ENCODE measurements around the gene PCDHGA9. TPM values are rescaled to one million over a fixed set of nuclear protein-coding genes. Genes with fewer than 3 reads are reported as not detected.

Gene PCDHGA9
- total and polyA plus RNA-seq, 11 donors, result 1.3 to 9.6 (median 5.3) TPM

DNA sequence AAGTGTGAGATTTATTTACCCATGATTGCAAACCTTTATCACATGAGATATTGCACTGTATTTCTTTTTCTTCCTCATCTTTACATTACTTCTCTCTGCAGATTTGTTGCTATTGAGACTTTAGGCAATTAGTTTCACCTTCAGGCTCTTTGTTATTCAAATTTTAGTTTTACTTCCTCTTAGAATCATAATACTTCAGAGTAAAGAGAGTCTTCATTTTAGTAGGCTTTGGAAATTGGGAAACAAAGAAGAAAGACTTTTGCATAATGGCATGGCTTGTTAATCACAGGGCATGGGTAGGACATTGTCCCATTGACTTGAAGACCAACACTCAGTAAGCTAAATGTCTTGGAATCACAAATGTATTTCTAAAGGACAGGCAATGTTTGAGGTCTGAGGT lies 39.9 kb upstream of the PCDHGA9 start:
- Histone ChIP-seq H3K4me1 (peaks cover 0 to 18% (median 0%) of the 10 kb centered on the region in 12 donors), H3K36me3 (peaks cover 0 to 16% (median 0%) of the 10 kb centered on the region in 9 donors), H3K27me3 (peaks cover 0 to 46% (median 0%) of the 10 kb centered on the region in 9 donors), H3K27ac (no peak overlapping the region), H3K9me3 (peaks cover 0 to 98% (median 81%) of the 10 kb centered on the region in 12 donors), H3K4me3 (no peak overlapping the region)
- intact Hi-C loops (cut with DNase I), result loop anchor here in 3 of 10 donors (5.0 to 10.0 kb wide), 2 partner anchors 50 to 52 kb away; partner anchors contain the start of genes PCDHGA10 (in 3 of the 3) and PCDHGB7 (in 2 of the 3)
- TF ChIP-seq CTCF (IDR thresholded peaks at IDR 0.05) (no peak), POLR2A (IDR thresholded peaks at IDR 0.05) (no peak)
- ATAC-seq (no peak), DNase-seq (no peak)

DNA sequence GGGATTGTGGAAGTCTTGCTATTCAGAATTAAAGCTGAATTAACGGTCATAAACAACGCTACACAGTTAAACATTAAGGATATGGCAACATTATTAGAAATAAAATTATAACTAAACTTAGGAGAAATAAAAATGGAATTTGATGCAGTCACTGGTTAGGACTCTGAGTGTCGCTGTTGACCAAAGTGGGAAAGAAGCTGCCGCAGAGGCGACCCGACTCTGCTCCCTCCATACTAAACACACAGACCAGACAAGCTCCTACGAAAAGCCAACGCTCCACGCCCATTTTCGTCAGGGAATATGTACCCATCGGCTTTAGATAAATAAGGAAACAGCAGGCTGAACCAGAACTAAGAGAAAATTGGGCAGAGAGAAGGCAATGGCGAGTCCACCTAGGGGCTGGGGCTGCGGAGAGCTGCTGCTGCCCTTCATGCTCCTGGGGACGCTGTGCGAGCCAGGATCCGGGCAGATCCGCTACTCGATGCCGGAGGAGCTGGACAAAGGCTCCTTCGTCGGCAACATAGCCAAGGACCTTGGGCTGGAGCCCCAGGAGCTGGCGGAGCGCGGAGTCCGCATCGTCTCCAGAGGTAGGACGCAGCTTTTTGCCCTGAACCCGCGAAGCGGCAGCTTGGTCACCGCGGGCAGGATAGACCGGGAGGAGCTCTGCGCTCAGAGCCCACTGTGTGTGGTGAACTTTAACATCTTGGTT lies 38.5 kb upstream of the PCDHGA9 start, which contains the start of gene PCDHGA5:
Gene PCDHGA5 (plus strand): TSS at position 211 of the 709 bp plus-strand sequence. CDS start 169 bp downstream, at position 380.
- 23 to 32% (median 27%) methylated on average over 29 to 34 of the region's 34 CpGs for WGBS, 4 donors

DNA sequence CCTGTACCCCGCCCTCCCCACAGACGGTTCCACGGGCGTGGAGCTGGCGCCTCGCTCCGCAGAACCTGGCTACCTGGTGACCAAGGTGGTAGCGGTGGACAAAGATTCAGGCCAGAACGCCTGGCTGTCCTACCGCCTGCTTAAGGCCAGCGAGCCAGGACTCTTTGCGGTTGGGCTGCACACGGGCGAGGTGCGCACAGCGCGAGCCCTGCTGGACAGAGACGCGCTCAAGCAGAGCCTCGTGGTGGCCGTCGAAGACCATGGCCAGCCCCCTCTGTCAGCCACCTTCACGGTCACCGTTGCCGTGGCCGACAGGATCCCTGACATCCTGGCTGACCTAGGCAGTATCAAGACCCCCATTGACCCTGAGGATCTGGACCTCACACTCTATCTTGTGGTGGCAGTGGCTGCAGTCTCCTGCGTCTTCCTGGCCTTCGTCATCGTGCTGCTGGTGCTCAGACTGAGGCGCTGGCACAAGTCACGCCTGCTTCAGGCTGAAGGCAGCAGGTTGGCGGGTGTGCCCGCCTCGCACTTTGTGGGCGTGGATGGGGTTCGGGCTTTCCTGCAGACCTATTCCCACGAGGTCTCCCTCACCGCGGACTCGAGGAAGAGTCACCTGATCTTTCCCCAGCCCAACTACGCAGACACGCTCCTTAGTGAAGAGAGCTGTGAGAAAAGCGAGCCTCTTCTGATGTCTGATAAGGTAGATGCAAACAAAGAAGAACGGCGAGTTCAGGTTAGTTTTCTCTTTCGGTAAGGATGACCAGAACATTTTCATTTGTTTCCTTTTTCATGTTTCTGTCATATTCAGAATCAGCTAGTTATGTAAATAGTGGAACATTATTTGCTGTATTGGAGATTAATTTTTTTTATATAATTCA lies 36.3 kb upstream of the PCDHGA9 start:
- no peak for ATAC-seq
- Histone ChIP-seq H3K27me3 (peaks cover 0 to 50% (median 0%) of the 10 kb centered on the region in 9 donors), H3K36me3 (peaks cover 0 to 10% (median 0%) of the 10 kb centered on the region in 9 donors), H3K9me3 (peaks cover 0 to 98% (median 62%) of the 10 kb centered on the region in 12 donors), H3K27ac (no peak overlapping the region), H3K4me3 (no peak overlapping the region), H3K4me1 (peaks cover 0 to 30% (median 0%) of the 10 kb centered on the region in 12 donors)
- intact Hi-C loops (cut with DNase I), result loop anchor here in 2 of 10 donors (10.0 kb wide), 1 partner anchor 49 kb away; the partner anchor contains the start of genes PCDHGA10 (in 2 of the 2) and PCDHGB7 (in 2 of the 2)
- no peak for TF ChIP-seq POLR2A (IDR thresholded peaks at IDR 0.05)
- TF ChIP-seq CTCF (IDR thresholded peaks at IDR 0.05), result no peak
- WGBS, 4 donors, result 38 to 58% (median 47%) methylated on average over 26 to 46 of the region's 46 CpGs
- DNase-seq, result no peak

More for the DNA sequence above, 38.5 kb upstream of the PCDHGA9 start, which contains the start of gene PCDHGA5:
- intact Hi-C loops (cut with DNase I), result loop anchor here in 3 of 10 donors (5.0 to 10.0 kb wide), 2 partner anchors 48 to 51 kb away; partner anchors contain the start of genes PCDHGA10 (in 3 of the 3) and PCDHGB7 (in 2 of the 3)
- peaks cover 0 to 98% (median 77%) of the 10 kb centered on the region in 12 donors for H3K9me3 ChIP-seq
- DNase-seq, result peak in 1 of 5 donors; percentile 24
- H3K27ac ChIP-seq, result peak within 1 kb of the TSS in 1 of 12 donors; percentile 14
- H3K36me3 ChIP-seq, result peaks cover 0 to 11% (median 0%) of the 10 kb centered on the region in 9 donors
- H3K4me3 ChIP-seq, result peak within 1 kb of the TSS in 9 of 12 donors; percentile 2 to 34 (median 19)
- TF ChIP-seq POLR2A (IDR thresholded peaks at IDR 0.05) (no peak), CTCF (IDR thresholded peaks at IDR 0.05) (peak in 6 of 12 donors; percentile 5 to 22 (median 17))
- H3K27me3 ChIP-seq, result peaks cover 0 to 46% (median 0%) of the 10 kb centered on the region in 9 donors
- ATAC-seq, result peak; percentile 21 to 66 (median 52)
- H3K4me1 ChIP-seq, result peaks cover 0 to 18% (median 0%) of the 10 kb centered on the region in 12 donors
